Measurements from ENCODE around the gene AGK.
"Not testable (repeated sequence)": the region's sequence is repeated elsewhere in the genome, so short reads cannot be mapped to it uniquely, and the experiment has no call there.

AGK gene

DNA sequence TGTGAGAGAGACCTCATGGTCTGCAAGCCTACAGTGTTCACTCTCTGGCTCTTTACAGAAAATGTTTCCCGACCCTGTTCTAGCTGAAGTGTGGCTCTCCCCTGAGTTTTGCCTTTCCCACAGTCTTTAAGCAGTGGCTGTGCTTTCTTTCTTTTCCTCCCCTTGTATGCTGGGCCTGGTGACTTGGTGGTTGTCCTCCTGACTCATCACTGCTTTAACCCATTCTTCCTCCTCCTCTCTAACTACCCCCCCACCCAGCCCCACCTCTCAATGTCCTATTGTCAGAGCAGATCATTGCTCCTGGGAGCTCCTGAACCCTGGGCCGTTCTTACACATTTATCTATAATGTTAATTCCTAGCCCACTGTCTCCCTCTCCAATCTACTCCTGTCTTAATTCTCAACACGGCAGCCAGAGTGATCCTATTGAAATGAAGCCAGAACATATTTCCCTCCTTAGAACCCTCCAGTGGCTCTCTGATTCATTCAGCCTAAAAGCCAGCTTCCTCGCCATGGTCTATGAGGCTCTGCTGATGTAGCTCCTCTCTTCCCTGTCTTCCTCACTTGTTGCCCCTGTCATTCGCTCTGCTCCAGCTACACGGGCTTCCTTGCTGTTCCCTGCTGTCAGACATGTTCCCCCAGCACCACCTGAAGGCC, 95.7 kb downstream of the AGK start:
- Histone ChIP-seq H3K9ac (ENCODE audit: low read length) (no peak overlapping the region), H3K4me1 (ENCODE audit: low read length) (peaks cover 13% of the 10 kb centered on the region), H3K79me2 (ENCODE audit: low read length) (no peaks in the 10 kb centered on the region), H4K20me1 (ENCODE audit: insufficient read depth, low read length) (no peaks in the 10 kb centered on the region), H3K27ac (ENCODE audit: low read length) (no peak overlapping the region), H2AFZ (ENCODE audit: low read depth, low read length) (no peak overlapping the region), H3K9me3 (ENCODE audit: insufficient read depth, low read length) (no peaks in the 10 kb centered on the region), H3K27me3 (ENCODE audit: low read depth, low read length) (no peaks in the 10 kb centered on the region), H3K4me2 (ENCODE audit: low read length) (no peak overlapping the region), H3K36me3 (replicated peaks; ENCODE audit: low read depth, low read length) (peaks cover 5% of the 10 kb centered on the region), H3K4me3 (ENCODE audit: low read length) (no peak overlapping the region)
- no peak for TF ChIP-seq EZH2phosphoT487 (IDR thresholded peaks at IDR 0.05; ENCODE audit: low read depth)
- TF ChIP-seq CTCF (IDR thresholded peaks at IDR 0.05; ENCODE audit: low read depth, low read length): no peak

GRCh38 chr7:141647701-141648100, 96.5 kb downstream of the AGK start:
- H3K9me3 ChIP-seq (ENCODE audit: insufficient read depth, low read length); H3K4me3 ChIP-seq (ENCODE audit: low read length); H3K9ac ChIP-seq (ENCODE audit: low read length); H3K27me3 ChIP-seq (ENCODE audit: low read depth, low read length); H3K36me3 ChIP-seq (replicated peaks; ENCODE audit: low read depth, low read length); H2AFZ ChIP-seq (ENCODE audit: low read depth, low read length); H3K27ac ChIP-seq (ENCODE audit: low read length); H3K79me2 ChIP-seq (ENCODE audit: low read length); H4K20me1 ChIP-seq (ENCODE audit: insufficient read depth, low read length); H3K4me2 ChIP-seq (ENCODE audit: low read length): not testable (repeated sequence)
- peaks cover 13% of the 10 kb centered on the region for H3K4me1 ChIP-seq (ENCODE audit: low read length)

GRCh38 chr7:141648276-141649114, 97.3 kb downstream of the AGK start:
- Histone ChIP-seq H3K79me2 (ENCODE audit: low read length) (no peaks in the 10 kb centered on the region), H3K4me3 (ENCODE audit: low read length) (no peak overlapping the region), H2AFZ (ENCODE audit: low read depth, low read length) (no peak overlapping the region), H3K27me3 (ENCODE audit: low read depth, low read length) (no peaks in the 10 kb centered on the region), H3K36me3 (replicated peaks; ENCODE audit: low read depth, low read length) (peaks cover 5% of the 10 kb centered on the region), H3K4me2 (ENCODE audit: low read length) (peak overlapping the region; percentile 38), H3K4me1 (ENCODE audit: low read length) (peaks cover 13% of the 10 kb centered on the region), H4K20me1 (ENCODE audit: insufficient read depth, low read length) (no peaks in the 10 kb centered on the region), H3K27ac (ENCODE audit: low read length) (no peak overlapping the region), H3K9ac (ENCODE audit: low read length) (no peak overlapping the region), H3K9me3 (ENCODE audit: insufficient read depth, low read length) (no peaks in the 10 kb centered on the region)
- TF ChIP-seq CTCF (IDR thresholded peaks at IDR 0.05; ENCODE audit: low read depth, low read length): no peak
- no peak for TF ChIP-seq EZH2phosphoT487 (IDR thresholded peaks at IDR 0.05; ENCODE audit: low read depth)

DNA sequence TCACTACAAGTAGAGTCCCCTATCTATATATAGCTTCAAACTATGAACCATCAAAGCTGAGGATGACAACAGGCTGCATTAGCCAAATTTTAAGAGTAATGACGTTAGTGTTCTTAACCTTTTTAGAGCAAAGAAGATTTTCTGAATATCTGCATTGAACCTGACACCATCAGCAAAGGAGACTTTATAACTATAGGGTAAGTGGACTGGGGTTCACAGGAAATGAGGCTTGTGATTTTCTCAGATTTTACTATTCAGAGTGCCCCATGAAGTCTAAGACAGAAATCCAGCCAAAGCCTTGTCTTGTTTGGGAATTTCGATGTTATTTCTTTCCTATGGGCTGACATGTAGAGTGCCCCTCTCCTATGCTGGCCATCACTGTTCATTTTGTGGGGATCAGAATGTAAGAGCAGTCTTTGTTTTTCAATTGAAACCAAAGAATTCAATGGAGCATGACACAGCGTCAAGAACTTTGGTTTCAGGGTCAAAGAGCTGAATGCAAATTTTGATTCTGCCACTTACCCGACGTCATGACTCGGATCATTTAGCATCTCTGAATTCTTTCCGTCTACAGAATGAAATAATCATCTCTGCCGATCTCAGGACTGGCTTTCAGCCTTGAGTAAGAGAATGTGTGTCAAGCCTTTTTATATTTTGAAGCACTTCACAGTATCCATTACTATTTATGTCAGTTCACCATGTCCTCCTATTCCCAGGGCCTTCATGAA, 98.1 kb downstream of the AGK start:
- Histone ChIP-seq H3K36me3 (replicated peaks; ENCODE audit: low read depth, low read length) (peaks cover 5% of the 10 kb centered on the region), H3K4me1 (ENCODE audit: low read length) (peaks cover 13% of the 10 kb centered on the region), H3K27ac (ENCODE audit: low read length) (peak overlapping the region; percentile 6; the same call in 1 of the 2 replicates), H3K79me2 (ENCODE audit: low read length) (no peaks in the 10 kb centered on the region), H3K4me3 (ENCODE audit: low read length) (no peak overlapping the region), H3K27me3 (ENCODE audit: low read depth, low read length) (no peaks in the 10 kb centered on the region), H4K20me1 (ENCODE audit: insufficient read depth, low read length) (no peaks in the 10 kb centered on the region), H3K9me3 (ENCODE audit: insufficient read depth, low read length) (no peaks in the 10 kb centered on the region), H3K9ac (ENCODE audit: low read length) (no peak overlapping the region), H3K4me2 (ENCODE audit: low read length) (peak overlapping the region; percentile 38), H2AFZ (ENCODE audit: low read depth, low read length) (no peak overlapping the region)
- TF ChIP-seq EZH2phosphoT487 (IDR thresholded peaks at IDR 0.05; ENCODE audit: low read depth): no peak

Measured in OCI-LY3 (cell line).